Measurements from ENCODE around the gene FRS3. TPM values are rescaled to one million over a fixed set of nuclear protein-coding genes. Genes with fewer than 3 reads are reported as not detected.

The FRS3 gene
- total and polyA plus RNA-seq, 2 of the 13 experiments (the other 11 are each of a cell fraction or from before 2014, with no cell fraction given): 3.0 to 7.4 TPM

DNA sequence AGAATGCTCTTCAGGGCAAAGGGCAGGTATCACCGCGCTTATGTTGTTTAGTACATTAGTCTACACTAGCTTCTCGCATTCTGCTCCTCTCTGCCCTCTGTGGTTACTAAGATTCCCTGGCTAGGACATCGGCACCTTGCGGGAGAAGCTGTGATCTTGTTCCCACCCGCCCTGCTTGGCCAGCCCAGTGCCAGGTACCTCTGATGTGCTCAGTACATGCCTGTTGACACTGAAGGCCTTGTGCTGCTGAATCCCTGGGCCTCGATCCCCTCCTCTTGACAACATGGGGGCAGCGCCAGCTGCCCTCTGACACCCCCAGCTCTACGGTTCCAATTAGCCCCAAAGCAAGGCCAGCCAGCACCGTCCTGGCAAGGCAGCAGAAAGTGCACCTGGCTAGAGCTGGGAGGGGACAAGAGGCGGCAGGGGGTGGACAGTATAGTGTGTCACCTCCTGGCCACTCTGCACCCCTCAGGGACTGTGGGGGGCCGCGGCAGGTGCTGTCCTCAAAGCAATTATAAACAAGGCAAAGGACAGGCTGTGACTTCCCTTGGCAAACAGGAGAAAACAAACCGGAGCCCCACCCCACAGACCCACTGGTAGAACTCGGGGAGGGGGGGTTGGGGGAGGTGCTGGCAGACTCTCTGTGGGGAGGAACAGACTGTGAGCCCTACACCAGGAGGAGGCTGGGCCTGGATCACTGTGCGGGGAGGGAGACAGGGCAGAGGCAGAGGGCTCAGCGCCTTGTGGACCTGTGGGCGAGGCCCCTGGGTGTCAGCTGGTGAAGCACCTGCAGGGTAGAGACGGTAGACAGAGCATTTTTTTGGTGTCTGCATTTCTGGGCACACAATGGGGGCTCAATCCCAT is 51.4 kb downstream of the FRS3 start (continued):
- TF ChIP-seq, protein P1, sequence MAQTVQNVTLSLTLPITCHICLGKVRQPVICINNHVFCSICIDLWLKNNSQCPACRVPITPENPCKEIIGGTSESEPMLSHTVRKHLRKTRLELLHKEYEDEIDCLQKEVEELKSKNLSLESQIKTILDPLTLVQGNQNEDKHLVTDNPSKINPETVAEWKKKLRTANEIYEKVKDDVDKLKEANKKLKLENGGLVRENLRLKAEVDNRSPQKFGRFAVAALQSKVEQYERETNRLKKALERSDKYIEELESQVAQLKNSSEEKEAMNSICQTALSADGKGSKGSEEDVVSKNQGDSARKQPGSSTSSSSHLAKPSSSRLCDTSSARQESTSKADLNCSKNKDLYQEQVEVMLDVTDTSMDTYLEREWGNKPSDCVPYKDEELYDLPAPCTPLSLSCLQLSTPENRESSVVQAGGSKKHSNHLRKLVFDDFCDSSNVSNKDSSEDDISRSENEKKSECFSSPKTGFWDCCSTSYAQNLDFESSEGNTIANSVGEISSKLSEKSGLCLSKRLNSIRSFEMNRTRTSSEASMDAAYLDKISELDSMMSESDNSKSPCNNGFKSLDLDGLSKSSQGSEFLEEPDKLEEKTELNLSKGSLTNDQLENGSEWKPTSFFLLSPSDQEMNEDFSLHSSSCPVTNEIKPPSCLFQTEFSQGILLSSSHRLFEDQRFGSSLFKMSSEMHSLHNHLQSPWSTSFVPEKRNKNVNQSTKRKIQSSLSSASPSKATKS (CRISPR knock-in tag; IDR thresholded peaks at IDR 0.05): no peak
- TF ChIP-seq ZNF138 (CRISPR knock-in tag; IDR thresholded peaks at IDR 0.05; ENCODE audit: low read depth) (no peak), ZNF383 (CRISPR knock-in tag; IDR thresholded peaks at IDR 0.05; ENCODE audit: borderline replicate concordance) (no peak), TCF7 (IDR thresholded peaks at IDR 0.05; ENCODE audit: low read depth) (no peak; the same call in 1 of the 2 replicates), NFKB2 (CRISPR knock-in tag; IDR thresholded peaks at IDR 0.05; ENCODE audit: borderline replicate concordance) (no peak), CCDC6 (CRISPR knock-in tag; IDR thresholded peaks at IDR 0.05) (no peak), ZMYM4 (CRISPR knock-in tag; IDR thresholded peaks at IDR 0.05) (no peak), ZKSCAN5 (CRISPR knock-in tag; IDR thresholded peaks at IDR 0.05) (no peak), KLF11 (CRISPR knock-in tag; IDR thresholded peaks at IDR 0.05) (no peak), ZNF3 (CRISPR knock-in tag; IDR thresholded peaks at IDR 0.05) (no peak), RORA (CRISPR knock-in tag; IDR thresholded peaks at IDR 0.05) (no peak), ZNF441 (CRISPR knock-in tag; IDR thresholded peaks at IDR 0.05; ENCODE audit: borderline replicate concordance) (0 out of 2 replicates have a peak, but pooled peaks have one; percentile 22), EEA1 (CRISPR knock-in tag; IDR thresholded peaks at IDR 0.05; ENCODE audit: borderline replicate concordance) (no peak), ZNF367 (CRISPR knock-in tag; IDR thresholded peaks at IDR 0.05; ENCODE audit: borderline replicate concordance) (no peak), TEAD2 (CRISPR knock-in tag; IDR thresholded peaks at IDR 0.05) (no peak), TBX2 (CRISPR knock-in tag; IDR thresholded peaks at IDR 0.05; ENCODE audit: borderline replicate concordance) (peak; percentile 76)
- TF ChIP-seq, protein P2, sequence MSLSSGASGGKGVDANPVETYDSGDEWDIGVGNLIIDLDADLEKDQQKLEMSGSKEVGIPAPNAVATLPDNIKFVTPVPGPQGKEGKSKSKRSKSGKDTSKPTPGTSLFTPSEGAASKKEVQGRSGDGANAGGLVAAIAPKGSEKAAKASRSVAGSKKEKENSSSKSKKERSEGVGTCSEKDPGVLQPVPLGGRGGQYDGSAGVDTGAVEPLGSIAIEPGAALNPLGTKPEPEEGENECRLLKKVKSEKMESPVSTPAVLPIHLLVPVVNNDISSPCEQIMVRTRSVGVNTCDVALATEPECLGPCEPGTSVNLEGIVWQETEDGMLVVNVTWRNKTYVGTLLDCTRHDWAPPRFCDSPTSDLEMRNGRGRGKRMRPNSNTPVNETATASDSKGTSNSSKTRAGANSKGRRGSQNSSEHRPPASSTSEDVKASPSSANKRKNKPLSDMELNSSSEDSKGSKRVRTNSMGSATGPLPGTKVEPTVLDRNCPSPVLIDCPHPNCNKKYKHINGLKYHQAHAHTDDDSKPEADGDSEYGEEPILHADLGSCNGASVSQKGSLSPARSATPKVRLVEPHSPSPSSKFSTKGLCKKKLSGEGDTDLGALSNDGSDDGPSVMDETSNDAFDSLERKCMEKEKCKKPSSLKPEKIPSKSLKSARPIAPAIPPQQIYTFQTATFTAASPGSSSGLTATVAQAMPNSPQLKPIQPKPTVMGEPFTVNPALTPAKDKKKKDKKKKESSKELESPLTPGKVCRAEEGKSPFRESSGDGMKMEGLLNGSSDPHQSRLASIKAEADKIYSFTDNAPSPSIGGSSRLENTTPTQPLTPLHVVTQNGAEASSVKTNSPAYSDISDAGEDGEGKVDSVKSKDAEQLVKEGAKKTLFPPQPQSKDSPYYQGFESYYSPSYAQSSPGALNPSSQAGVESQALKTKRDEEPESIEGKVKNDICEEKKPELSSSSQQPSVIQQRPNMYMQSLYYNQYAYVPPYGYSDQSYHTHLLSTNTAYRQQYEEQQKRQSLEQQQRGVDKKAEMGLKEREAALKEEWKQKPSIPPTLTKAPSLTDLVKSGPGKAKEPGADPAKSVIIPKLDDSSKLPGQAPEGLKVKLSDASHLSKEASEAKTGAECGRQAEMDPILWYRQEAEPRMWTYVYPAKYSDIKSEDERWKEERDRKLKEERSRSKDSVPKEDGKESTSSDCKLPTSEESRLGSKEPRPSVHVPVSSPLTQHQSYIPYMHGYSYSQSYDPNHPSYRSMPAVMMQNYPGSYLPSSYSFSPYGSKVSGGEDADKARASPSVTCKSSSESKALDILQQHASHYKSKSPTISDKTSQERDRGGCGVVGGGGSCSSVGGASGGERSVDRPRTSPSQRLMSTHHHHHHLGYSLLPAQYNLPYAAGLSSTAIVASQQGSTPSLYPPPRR (CRISPR knock-in tag; IDR thresholded peaks at IDR 0.05; ENCODE audit: borderline replicate concordance): 0 out of 2 replicates have a peak, but pooled peaks have one; percentile 23
- TF ChIP-seq, protein P3, sequence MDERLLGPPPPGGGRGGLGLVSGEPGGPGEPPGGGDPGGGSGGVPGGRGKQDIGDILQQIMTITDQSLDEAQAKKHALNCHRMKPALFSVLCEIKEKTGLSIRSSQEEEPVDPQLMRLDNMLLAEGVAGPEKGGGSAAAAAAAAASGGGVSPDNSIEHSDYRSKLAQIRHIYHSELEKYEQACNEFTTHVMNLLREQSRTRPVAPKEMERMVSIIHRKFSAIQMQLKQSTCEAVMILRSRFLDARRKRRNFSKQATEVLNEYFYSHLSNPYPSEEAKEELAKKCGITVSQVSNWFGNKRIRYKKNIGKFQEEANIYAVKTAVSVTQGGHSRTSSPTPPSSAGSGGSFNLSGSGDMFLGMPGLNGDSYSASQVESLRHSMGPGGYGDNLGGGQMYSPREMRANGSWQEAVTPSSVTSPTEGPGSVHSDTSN (CRISPR knock-in tag; IDR thresholded peaks at IDR 0.05): no peak
- TF ChIP-seq, protein P4, sequence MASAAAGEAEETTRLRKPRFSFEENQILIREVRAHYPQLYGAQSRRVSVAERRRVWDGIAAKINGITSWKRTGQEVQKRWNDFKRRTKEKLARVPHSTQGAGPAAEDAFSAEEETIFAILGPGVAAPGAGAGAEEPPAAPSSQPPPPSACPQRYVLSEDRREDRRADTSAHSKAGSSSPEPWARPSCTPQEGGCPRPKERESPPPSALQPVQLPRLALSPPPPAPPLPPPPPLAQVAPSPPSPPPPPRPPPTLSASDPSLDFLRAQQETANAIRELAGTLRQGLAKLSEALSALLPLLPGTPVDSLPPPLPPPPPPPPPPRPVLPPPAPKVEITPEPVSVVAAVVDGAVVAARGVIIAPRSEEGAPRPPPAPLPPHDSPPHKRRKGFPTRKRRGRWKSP (CRISPR knock-in tag; IDR thresholded peaks at IDR 0.05): no peak
- TF ChIP-seq, protein P5, sequence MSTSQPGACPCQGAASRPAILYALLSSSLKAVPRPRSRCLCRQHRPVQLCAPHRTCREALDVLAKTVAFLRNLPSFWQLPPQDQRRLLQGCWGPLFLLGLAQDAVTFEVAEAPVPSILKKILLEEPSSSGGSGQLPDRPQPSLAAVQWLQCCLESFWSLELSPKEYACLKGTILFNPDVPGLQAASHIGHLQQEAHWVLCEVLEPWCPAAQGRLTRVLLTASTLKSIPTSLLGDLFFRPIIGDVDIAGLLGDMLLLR (CRISPR knock-in tag; IDR thresholded peaks at IDR 0.05): no peak
